SU-DHL-6 (cell line): ENCODE data around the gene RPRD1B.
"Not testable (repeated sequence)": the region's sequence is repeated elsewhere in the genome, so short reads cannot be mapped to it uniquely, and the experiment has no call there.

Experiments
- EZH2phosphoT487 ChIP-seq: fragments of 200-600 bp; sonication (generic), shearing (Covaris generic); conservative IDR thresholded peaks from 2 replicates; pipeline ENCODE4 v1.6.1; 2018; ENCODE audit warnings: mild to moderate bottlenecking, antibody characterized with exemption, low read length, moderate library complexity, mixed read lengths
- TF ChIP-seq, protein P1 (sequence below): fragments of 200-600 bp; sonication (generic); IDR thresholded peaks from one replicate; pipeline ENCODE4 v1.5.1; 2017; ENCODE audit warnings: antibody characterized with exemption, mild to moderate bottlenecking, low read length, moderate library complexity; ENCODE audit not compliant: insufficient read depth, poor library complexity, severe bottlenecking

DNA sequence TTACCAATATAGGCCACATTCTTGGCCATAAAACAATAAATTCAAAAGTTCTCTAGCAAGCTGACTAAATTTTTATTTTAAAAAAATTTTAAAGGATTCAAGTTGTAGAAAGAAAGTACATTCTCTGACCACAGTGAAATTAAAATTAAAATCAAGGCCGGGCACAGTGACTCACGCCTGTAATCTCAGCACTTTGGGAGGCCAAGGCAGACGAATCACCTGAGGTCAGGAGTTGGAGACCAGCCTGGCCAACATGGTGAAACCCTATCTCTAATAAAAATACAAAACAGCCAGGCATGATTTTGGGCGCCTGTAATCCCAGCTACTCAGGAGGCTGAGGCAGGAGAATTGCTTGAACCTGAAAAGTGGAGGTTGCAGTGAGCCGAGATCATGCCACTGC, 68.7 kb downstream of the RPRD1B start:
- TF ChIP-seq, protein P1, sequence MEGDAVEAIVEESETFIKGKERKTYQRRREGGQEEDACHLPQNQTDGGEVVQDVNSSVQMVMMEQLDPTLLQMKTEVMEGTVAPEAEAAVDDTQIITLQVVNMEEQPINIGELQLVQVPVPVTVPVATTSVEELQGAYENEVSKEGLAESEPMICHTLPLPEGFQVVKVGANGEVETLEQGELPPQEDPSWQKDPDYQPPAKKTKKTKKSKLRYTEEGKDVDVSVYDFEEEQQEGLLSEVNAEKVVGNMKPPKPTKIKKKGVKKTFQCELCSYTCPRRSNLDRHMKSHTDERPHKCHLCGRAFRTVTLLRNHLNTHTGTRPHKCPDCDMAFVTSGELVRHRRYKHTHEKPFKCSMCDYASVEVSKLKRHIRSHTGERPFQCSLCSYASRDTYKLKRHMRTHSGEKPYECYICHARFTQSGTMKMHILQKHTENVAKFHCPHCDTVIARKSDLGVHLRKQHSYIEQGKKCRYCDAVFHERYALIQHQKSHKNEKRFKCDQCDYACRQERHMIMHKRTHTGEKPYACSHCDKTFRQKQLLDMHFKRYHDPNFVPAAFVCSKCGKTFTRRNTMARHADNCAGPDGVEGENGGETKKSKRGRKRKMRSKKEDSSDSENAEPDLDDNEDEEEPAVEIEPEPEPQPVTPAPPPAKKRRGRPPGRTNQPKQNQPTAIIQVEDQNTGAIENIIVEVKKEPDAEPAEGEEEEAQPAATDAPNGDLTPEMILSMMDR: not testable (repeated sequence)
- TF ChIP-seq EZH2phosphoT487: not testable (repeated sequence)
